Stimulated activated CD4-positive, alpha-beta T cell treated with anti-CD3 and anti-CD28 coated beads, Interleukin-12 subunit alpha, Interleukin-12 subunit beta, amount 100 ng/mL, for 4 hours (primary cell): Measurements from ENCODE around the gene LCTL.
A peak's percentile ranks its signal among the peaks of the same experiment; 100 is the strongest.

ENCODE experiments used
- DNase-seq: peaks from one replicate; pipeline ENCODE4 v3.0.0-alpha.2; 2020

Gene LCTL, protein sequence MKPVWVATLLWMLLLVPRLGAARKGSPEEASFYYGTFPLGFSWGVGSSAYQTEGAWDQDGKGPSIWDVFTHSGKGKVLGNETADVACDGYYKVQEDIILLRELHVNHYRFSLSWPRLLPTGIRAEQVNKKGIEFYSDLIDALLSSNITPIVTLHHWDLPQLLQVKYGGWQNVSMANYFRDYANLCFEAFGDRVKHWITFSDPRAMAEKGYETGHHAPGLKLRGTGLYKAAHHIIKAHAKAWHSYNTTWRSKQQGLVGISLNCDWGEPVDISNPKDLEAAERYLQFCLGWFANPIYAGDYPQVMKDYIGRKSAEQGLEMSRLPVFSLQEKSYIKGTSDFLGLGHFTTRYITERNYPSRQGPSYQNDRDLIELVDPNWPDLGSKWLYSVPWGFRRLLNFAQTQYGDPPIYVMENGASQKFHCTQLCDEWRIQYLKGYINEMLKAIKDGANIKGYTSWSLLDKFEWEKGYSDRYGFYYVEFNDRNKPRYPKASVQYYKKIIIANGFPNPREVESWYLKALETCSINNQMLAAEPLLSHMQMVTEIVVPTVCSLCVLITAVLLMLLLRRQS

DNA sequence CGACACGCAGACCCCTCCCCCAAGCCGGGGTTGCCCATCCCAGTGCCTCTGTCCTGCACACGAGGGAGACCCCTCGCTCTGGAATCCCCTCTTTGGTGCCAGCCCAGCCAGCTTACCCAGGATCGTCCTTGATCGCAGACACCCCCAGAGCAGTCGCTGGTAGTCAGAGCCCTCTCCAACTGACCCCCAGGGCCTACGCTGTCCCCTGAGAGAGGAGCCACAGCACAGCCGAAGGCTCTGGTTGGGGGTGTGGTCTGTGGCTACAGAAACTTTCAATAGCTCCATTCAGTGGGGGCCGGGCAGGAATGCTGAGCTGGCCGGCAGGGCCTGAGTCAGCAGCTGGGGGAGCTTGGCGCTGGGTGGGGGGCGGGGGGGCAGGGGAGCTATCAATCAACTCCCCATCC is at the start of gene LCTL:
Gene LCTL, minus strand, starts transcription at position 258 of the 404 bp plus-strand sequence. CDS start 633 bp downstream, outside the sequence.
- no peak for DNase-seq

DNA sequence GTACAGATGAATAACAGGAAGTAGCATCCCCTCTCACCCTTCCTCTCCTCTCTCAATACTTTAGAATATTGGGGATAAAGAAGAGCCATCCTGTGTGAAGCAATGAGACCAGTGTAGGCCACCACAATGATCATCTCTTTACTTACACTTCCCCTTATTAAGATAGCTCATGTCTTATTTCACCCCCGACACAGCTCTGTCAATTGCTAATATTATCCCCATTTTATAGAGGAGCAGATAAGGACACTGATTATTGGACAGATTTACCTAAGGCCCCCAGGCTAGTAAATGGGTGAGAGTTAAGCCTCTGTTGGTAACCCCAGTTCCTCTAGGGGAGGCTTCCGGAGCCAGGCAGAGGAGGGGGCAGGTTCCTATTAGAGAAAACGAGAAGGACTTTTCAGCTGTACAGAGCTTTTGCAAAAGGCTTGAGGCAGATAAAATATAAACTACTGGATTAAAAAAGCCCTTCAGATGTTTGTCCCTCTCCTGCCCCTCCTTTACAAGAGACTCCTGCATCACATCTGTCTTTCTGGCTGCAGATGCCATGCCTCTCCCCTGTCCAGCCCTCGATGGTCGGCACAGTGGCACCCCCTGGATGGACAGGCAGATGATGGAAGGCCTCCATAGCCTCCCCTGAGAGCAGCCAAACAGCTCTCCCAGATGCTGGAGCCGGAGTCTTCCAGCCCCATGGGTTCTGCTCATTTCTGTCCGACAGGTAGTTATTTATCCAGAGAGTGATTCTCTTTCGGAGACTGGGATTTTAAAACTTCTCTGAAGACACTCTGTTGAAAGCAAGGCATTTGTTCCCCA is 49.4 kb upstream of the LCTL start:
- DNase-seq: no peak

DNA sequence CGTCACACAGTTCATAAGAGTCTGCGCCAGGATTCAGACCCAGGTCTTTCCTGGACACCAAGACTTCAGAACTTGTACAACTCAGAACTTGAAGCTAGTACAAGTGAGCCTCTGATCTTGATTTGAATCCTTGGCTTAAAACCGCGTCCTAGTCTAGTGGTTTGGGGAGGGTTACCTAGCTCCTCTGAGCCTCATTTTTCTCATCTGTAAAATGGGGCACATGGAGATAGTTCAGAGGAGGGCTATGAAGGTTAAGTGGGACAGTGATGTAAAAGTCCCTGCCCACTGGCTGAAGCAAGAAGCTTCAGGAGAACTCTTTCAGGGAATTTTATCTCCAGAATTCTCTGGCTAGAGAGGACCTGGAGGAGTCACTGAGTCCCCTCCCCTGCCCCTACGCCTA is 48.7 kb upstream of the LCTL start:
- no peak for DNase-seq

DNA sequence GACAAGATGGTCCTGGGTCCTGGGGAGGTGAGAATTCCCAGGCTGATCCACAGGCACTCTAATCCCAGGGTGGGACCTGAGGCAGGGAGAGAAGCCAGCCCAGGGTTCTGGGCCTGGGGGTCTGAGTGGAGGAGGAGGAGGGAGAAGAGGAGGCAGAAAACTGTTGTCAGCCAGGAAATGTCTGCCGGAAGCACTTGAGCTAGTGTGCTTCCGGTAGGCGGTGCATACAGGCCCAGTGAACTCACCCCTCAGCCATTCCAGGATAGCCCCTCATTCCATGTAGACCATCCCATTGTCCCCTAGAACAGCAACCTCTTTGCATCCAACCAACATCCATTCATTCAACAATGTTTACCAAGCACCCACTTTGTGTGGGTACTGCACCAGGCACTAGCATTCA is 47.9 kb upstream of the LCTL start:
- no peak for DNase-seq

DNA sequence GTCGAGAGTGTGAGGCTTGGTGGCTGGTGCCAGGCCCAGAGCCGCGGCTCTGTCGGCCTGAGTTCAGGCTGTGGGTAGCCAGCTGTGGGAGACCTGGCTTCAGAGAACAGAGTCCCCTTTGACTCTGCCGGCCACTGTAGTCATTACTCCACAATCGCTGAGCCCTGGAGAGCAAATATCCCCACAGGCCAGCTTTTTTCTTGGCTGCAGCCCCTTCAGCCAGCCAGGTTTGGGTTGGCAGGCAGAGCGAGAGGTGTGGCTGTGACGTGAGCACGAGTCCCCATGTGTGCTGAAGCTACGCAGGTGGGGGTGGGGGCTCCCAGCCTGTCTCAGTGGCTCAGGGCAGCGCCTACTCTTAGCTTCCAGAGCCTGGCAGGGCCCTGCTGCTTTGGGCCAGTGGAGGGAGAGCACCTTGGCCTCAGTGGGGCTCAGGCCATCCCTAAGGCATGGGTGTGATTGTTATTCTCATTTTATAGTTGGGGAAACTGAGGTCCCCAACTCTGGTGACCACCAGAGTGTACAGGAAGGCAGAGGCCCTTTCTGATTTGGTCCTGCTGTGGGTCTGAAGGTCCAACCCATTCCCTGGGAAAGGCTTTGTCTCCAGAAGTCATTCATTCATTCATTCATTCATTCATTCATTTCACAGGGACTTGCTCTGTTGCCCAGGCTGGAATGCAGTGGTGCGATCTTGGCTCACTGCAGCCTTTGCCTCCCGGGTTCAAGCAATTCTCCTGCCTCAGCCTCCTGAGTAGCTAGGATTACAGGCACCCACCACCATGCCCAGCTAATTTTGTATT is 45.7 kb upstream of the LCTL start:
- DNase-seq: no peak

DNA sequence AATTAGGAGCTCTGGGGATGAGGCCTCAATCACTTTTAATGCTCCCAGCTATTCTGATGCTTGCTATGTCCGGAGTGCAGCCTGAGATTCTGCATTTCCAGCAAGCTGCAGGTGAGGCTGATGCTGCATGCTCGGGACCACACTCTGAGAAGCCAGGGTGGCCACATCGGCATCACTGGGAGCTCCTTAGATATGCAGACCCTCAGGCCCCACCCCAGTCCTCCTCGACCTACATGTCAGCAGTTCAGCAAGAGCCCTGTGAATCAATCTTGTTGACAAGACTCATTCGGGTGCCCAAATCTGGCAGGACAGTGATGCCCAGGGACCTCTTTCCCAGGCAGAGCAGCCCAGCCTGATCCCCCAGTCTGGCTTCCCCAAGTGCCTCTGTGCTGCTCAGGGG is 44.1 kb upstream of the LCTL start:
- no peak for DNase-seq

DNA sequence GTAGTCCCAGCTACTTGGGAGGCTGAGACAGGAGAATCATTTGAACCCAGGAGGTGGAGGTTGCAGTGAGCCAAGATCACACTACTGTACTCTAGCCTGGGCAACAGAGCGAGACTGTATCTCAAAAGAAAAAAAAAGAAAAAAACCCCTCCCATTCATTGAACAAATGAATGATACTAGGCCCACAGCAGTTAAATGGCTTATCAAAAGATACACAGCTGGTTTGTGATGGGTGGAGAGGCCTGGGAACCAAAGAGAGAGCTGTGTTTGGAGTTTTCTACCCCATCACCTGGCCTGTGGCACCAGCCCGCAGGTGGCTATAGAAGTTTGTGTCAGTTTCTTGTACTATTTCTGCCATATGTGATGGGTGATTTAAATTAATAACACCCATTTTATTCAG is 43.1 kb upstream of the LCTL start:
- no peak for DNase-seq

DNA sequence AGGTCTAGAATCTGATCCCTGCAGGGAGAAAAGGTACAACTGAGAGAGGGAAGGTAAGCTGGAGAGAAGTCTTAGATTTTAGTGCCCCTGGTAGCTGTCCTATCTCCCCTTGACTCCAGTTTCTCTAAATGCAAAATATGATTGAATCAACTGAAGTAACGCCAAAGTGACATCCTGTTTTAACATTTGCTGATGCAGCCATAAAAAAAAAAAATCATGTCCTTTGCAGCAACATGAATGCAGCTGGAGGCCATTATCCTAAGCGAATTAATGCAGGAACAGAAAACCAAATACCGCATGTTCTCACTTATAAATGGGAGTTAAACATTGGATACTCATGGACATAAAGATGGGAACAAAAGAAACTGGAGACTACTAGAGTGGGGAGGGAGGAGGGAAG is 42.4 kb upstream of the LCTL start:
- no peak for DNase-seq

DNA sequence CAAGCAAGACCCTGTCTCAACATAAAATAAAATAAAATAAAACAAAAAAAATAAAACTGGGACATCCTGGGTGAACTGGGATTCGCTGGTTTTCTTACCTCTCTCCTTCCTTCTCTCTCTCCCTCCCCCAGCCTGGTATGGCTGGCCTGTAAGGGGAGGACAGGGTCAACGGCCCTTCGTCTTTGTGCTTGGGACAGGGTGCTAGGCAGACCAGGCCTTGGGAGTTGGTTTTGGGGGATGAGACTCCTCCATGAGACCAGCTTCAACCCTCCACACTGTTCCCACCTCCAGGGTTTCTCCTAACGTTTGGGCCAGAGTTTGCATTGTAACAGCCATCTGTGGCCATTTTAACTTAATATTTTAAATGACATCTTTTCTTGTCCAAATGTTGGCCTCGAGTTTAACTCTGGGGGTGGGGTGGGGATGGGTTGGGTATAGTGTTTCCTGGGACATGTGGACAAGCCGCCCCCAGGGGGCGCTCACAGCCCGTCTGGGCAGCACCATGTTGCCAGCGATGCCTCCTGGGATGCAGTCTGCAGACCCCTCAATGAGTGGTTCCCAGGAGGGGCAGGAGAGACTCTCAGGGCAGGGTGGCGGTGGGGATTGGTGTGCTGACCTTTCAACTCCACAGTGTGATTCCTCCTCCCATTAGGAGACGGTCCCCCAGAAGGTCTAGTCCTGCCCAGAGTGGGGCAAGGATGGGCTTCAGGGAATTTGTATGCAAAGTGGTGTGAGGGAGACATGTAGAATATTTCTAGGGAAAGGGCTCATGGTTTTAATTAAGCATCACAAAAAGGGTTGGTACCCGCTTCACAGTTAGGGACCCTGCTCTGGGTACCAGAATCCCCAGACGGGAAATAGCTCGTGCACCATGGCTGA is 37.7 kb upstream of the LCTL start:
- peak; percentile 61 for DNase-seq

DNA sequence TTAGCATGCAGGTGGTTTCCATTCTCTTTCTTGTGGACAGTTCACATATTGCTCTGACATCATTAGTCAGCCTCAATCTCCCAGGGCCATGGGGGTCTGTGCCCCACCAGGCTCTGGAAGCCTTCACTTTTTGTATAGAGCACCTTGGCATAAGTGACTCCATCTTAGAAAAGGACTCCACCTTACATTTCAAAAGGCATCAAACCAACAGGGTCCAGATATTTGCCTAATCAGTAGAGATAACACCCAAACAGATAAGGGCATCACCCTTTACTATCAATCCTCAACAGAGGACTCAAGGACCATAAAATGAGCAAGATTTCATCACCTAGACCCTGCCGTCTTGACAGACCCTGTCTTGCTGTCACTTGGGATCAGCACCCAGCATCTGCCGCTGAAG is 35.7 kb upstream of the LCTL start:
- DNase-seq: no peak

DNA sequence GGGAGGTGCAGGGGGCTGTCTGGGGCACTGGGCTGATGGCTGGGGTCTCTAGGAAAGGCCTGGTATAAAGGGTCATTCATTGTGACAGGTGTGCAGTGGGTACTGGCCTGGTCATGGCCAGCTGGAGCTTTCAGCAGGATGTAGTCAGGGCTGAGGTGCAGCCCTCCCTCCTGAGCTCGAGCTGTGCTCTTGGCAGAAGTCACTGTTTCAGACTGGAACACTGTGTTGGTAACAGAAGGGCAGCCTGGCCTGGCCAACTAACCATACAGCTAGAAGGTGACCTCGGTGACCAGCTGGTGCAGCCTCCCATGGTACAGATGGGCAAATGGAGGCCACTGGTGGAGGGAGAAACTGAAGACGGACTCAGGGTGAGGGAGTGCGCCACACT is 34.4 kb upstream of the LCTL start:
- DNase-seq: no peak

DNA sequence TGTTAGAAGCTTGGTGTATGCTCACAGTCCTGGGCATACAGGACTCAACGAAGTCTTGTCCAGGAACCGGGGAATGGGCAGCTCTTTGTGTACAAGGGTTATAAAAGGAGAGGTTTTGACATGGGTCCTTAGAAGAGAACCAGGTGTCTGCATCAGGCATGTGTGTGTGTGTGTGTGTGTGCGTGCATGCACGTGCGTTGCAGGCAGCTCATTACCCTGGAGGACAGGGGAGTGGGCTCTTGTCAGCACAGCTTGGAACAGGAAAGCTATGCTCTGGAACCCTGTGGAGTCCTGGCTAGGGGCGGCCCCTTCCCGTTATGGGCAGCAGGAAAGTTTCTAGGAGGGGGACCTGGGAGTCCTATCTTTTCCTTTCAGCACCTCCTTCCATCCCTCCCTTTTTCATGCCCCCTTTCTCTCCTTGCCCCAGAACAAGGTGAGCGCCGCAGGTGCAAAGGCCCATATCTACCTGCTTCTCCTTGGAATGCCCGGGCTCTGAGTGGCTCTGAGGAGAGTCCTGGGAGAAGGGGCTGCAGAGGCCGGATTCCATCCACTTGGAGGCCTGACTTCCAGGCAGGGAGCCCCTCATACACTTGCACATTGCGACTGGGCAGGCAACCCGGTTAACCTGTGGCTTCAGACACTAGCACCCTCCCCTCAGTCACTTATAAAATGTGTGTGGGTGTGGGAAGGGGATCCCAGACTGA is 33.9 kb upstream of the LCTL start:
- no peak for DNase-seq

DNA sequence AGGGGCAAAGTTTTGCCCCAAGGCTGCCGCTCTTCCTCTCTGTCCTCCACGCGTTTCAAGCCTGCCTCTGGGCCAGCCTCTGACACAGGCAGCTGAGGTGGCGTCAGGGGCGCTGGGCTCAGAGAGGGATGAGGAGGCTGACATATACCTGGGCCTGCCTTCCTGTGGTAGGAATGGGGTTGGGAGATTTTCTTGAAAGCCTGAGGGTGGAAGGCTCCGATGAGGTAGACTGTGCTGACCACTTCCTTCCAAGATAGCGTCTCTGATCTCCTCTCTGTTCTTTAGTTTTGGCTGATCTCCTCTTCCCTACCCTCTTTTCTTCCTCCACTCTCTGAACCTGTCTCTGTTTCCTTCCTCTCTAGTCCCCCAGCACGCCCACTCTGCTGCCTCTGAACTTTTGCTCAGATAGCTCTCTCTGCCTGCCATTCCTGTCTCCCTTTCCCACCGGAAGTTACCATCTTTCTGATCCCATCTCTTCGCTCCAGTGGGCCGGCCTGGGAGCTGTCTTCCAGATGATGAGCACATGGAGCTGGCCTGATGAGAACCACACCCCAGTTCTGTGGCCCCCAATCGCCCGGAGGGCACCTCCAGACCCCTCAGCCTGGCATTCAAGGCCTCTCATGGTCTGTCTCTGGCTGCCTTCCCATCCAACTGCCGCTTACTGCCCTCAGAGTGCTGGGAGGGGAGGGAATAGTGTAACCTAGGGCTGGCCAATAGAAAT is 32.5 kb upstream of the LCTL start:
- DNase-seq: no peak

DNA sequence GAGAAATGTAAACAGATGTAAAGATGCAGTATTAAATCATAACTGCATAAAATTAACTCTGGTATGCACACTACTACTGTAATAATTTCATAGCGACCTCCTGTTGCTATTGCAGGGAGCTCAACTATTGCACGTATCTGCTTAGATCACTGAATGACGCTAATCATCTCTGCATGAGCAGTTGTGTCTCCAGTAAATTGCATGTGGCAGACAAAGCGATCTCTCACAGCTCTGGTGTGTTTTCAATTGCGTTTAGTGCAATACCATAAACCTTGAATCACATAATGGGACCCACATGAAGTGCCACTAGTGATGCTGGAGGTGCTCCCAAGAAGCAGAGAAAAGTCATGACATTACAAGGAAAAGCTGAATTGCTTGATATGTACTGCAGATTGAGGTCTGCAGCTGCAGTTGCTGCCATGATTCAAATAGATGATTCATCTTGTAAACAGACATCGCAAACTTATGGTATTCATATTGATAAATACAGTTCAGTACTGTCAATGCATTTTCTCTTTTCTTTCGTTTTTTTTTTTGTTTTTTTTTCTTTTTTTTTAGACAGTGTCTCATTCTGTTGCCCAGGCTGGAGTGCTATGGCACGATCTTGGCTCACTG is 30.2 kb upstream of the LCTL start:
- no peak for DNase-seq

DNA sequence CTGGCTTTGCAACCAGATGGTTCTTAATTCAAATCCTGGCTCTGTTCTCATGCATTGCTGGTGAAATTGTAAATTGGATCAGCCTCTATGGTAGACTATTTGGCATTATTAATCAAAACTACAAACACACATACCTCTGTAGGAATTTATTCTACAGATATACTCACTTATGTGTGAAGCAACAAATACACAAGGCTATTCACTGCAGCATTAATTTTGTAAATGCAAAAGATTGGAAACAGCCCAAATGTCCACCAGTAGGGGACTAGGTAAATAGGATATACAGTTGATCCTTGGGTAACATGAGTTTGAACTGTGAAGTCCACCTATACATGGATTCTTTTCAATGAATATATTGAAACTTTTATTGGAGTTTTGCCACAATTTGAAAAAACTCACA is 29.5 kb upstream of the LCTL start:
- no peak for DNase-seq

DNA sequence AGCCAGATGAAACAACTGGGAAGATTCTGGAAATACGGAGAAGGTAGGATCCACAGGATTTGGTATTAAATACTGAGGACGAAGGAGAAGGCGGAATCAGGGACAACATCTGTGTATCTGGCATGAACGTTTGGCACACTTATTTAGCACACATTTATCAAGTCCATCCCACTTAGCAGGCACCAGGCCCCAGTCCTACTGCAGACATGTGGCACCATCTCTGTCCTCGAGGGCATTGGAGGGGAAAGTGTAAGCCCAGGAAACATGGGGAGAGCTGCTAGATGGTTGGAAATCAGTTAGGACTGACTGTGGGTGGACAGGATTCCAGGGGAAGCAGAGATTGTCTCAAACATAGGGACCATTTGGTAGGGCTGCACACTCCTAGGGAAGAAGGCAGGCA is 29.0 kb upstream of the LCTL start:
- DNase-seq: no peak

DNA sequence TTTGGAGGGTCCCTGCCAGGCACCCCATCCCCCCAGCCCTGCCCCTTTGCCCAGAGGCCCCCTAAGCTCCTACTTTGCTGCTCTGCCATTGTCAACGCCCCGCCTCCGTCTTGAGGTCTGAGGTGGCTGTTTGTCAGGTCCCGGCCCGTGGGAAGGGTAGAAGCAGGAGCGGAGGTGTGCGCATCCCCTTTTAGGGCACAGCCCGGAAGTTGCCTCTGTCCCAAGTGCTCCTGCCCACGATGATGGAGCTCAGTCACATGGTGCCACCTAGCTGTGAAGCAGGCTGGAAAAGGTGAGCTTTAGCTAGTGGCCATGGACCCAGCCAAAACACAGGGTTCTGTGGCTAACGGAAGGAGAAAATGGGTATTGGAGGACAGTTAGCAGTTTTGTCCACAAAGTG is 28.5 kb upstream of the LCTL start:
- no peak for DNase-seq

DNA sequence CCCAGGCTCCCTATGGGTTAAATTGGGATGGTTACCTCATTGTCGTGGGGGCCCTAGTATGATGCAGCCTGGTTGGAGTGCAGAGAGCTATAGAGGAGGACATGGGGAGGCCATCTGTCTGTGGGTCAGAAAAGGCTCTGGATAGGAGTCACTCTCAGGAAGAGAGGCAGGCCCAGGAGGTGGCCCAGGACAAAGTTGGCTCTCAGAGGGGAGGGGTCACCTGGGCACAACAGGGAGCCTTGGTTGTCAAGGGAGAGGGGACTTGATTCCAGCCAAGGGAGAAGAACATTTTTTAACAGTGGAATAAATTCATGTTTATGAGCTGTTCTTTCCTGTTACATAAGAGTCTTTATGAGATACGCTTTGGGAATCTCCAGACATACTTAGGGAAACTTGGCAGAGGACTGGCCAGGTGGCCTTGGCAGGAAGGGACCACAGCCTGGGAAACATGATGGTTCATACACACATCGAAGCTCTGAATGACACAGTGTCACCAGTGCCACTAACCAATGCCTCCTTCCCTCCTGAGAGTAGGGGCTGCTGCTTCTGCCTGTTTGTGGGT is 27.5 kb upstream of the LCTL start:
- no peak for DNase-seq

DNA sequence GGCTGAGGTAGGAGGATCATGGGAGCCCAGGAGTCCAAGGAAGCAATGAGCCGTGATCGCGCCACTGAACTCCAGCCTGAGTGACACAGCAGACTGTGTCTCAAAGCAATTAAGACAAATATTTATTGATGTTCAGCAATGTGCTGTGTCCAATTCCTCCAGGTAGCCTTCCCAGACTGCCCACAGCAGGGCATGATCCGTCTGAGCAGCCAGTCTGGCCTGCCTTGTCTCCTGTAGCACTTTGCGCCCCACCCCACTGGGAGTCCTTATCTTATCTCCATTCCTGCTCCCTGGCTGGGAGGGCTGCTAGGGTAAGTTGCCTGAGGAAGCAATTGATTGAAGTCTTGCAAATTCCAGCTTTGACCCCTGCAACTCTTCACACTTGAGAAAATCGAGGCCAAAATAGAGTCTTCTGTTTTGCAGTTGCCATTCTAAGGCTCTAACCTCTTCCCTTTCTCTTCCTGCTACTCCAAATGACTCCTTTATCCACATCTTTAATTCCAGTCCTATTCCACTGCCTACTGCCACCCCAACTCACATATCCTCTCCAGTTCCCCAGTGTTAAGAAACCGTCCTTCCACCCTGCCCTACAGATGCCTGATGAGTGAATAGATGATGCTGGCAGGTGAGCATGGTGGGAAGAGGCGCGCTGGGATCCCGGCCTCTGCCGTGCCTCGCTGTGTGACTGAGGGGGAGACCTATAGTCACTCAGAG is 26.9 kb upstream of the LCTL start:
- no peak for DNase-seq
